ENCODE measurements around the gene POMGNT1.

DNA sequence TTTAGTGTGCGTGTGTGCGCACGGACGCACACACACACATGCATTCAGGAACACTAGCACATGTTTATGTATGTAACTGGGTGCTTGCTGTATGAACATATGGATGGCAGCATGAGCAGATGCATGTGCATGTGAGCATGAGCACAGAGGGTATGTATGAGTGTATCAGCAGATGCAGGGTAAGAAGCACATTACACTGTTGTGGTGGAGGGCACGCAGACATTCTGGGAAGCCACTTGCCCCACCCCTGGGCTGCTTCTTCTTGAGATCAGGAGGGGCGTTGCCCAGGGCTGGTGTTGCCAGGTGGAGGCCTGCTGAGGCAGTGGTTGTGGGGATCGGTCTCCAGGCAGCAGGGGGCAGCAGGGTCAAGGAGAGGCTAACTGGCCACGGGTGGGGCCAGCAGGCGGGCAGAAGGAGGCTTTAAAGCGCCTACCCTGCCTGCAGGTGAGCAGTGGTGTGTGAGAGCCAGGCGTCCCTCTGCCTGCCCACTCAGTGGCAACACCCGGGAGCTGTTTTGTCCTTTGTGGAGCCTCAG, 18.1 kb downstream of the POMGNT1 start:
- TF ChIP-seq POLR2AphosphoS5 (IDR thresholded peaks at IDR 0.05; ENCODE audit: insufficient read depth, low read depth, low read length) (no peak), EZH2 (IDR thresholded peaks at IDR 0.05; ENCODE audit: borderline replicate concordance, low read depth, low read length, severe bottlenecking) (no peak), POLR2A (IDR thresholded peaks at IDR 0.05; ENCODE audit: low read depth, low read length) (no peak), GATA2 (IDR thresholded peaks at IDR 0.05; ENCODE audit: insufficient read depth, insufficient read length, low read depth, low read length) (no peak), FOS (IDR thresholded peaks at IDR 0.05; ENCODE audit: borderline replicate concordance, insufficient read depth, low read length) (no peak)
- TF ChIP-seq, protein P1, sequence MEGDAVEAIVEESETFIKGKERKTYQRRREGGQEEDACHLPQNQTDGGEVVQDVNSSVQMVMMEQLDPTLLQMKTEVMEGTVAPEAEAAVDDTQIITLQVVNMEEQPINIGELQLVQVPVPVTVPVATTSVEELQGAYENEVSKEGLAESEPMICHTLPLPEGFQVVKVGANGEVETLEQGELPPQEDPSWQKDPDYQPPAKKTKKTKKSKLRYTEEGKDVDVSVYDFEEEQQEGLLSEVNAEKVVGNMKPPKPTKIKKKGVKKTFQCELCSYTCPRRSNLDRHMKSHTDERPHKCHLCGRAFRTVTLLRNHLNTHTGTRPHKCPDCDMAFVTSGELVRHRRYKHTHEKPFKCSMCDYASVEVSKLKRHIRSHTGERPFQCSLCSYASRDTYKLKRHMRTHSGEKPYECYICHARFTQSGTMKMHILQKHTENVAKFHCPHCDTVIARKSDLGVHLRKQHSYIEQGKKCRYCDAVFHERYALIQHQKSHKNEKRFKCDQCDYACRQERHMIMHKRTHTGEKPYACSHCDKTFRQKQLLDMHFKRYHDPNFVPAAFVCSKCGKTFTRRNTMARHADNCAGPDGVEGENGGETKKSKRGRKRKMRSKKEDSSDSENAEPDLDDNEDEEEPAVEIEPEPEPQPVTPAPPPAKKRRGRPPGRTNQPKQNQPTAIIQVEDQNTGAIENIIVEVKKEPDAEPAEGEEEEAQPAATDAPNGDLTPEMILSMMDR (IDR thresholded peaks at IDR 0.05; ENCODE audit: extremely low read depth in 1 of 2, insufficient read depth in 1 of 2, low read depth in 1 of 2, low read length in 2 of 2) = no peak
- TF ChIP-seq, protein P2, sequence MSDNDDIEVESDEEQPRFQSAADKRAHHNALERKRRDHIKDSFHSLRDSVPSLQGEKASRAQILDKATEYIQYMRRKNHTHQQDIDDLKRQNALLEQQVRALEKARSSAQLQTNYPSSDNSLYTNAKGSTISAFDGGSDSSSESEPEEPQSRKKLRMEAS (IDR thresholded peaks at IDR 0.05; ENCODE audit: insufficient read depth, insufficient read length) = no peak
